HG02852 (cell line): ENCODE results near the gene WWC2.

Source experiments
- ATAC-seq: cut with Tn5 transposase; IDR thresholded peaks from one replicate; pipeline ENCODE4 v1.9.1; 2021; ENCODE audit warnings: mild to moderate bottlenecking, moderate library complexity; ENCODE audit not compliant: unreplicated experiment

WWC2 gene

GRCh38 chr4:183098723-183099536 is at the start of gene WWC2:
WWC2 (plus strand) TSS chr4:183099257; CDS start chr4:183099492, 235 bp downstream.
- ATAC-seq = peak; percentile 75

GRCh38 chr4:183053681-183054080 is 45.4 kb upstream of the WWC2 start:
- ATAC-seq = no peak

GRCh38 chr4:183057255-183057654 is 41.8 kb upstream of the WWC2 start:
- ATAC-seq = no peak

- ATAC-seq = peak; percentile 71
Measured at GRCh38 chr4:183059797-183060196, 39.3 kb upstream of the WWC2 start.

GRCh38 chr4:183068502-183068901 is 30.6 kb upstream of the WWC2 start:
- no peak for ATAC-seq

GRCh38 chr4:183071222-183071621 is 27.8 kb upstream of the WWC2 start:
- ATAC-seq = no peak

GRCh38 chr4:183072176-183072575 is 26.9 kb upstream of the WWC2 start:
- no peak for ATAC-seq

GRCh38 chr4:183073838-183074145 is 25.3 kb upstream of the WWC2 start:
- no peak for ATAC-seq

GRCh38 chr4:183074288-183074990 is 24.6 kb upstream of the WWC2 start:
- ATAC-seq = no peak

GRCh38 chr4:183078634-183079033 is 20.4 kb upstream of the WWC2 start:
- ATAC-seq = no peak

- no peak for ATAC-seq
Measured at GRCh38 chr4:183080372-183081115, 18.5 kb upstream of the WWC2 start.

- no peak for ATAC-seq
Measured at GRCh38 chr4:183081116-183081469, 18.0 kb upstream of the WWC2 start.

GRCh38 chr4:183082053-183082452 is 17.0 kb upstream of the WWC2 start:
- ATAC-seq = no peak

- ATAC-seq = no peak
Measured at GRCh38 chr4:183094393-183095198, 4.5 kb upstream of the WWC2 start.

GRCh38 chr4:183095199-183095512 is 3.9 kb upstream of the WWC2 start:
- no peak for ATAC-seq

- ATAC-seq = no peak
Measured at GRCh38 chr4:183096276-183096965, 2.6 kb upstream of the WWC2 start.

- no peak for ATAC-seq
Measured at GRCh38 chr4:183097231-183098018, 1.6 kb upstream of the WWC2 start.

GRCh38 chr4:183098019-183098722 is 886 bp upstream of the WWC2 start:
- ATAC-seq = peak; percentile 24
